ENCODE measurements around the gene PTAR1. TPM values are rescaled to one million over a fixed set of nuclear protein-coding genes. Genes with fewer than 3 reads are reported as not detected.

Gene PTAR1
- total RNA-seq, 2 donors from 2014 or later, result 47.6 to 54.0 TPM

GRCh38 chr9:69753830-69754229, 6.0 kb downstream of the PTAR1 start:
- TF ChIP-seq, protein P1, sequence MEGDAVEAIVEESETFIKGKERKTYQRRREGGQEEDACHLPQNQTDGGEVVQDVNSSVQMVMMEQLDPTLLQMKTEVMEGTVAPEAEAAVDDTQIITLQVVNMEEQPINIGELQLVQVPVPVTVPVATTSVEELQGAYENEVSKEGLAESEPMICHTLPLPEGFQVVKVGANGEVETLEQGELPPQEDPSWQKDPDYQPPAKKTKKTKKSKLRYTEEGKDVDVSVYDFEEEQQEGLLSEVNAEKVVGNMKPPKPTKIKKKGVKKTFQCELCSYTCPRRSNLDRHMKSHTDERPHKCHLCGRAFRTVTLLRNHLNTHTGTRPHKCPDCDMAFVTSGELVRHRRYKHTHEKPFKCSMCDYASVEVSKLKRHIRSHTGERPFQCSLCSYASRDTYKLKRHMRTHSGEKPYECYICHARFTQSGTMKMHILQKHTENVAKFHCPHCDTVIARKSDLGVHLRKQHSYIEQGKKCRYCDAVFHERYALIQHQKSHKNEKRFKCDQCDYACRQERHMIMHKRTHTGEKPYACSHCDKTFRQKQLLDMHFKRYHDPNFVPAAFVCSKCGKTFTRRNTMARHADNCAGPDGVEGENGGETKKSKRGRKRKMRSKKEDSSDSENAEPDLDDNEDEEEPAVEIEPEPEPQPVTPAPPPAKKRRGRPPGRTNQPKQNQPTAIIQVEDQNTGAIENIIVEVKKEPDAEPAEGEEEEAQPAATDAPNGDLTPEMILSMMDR (IDR thresholded peaks at IDR 0.05), result no peak
- TF ChIP-seq POLR2AphosphoS5 (IDR thresholded peaks at IDR 0.05), result no peak
- Histone ChIP-seq H3K4me1 (replicated peaks) (no peaks in the 10 kb centered on the region), H3K4me3 (no peak overlapping the region), H3K27ac (no peak overlapping the region), H3K27me3 (replicated peaks; ENCODE audit: insufficient read depth) (no peaks in the 10 kb centered on the region), H3K36me3 (no peaks in the 10 kb centered on the region), H3K9me3 (no peaks in the 10 kb centered on the region)
- 94% methylated on average over 3 of the region's 3 CpGs for WGBS
- intact Hi-C loops (cut with DNase I), result loop anchor here (10.0 kb wide), 1 partner anchor 79 kb away; the partner anchor contains the start of gene APBA1
- no peak for DNase-seq (ENCODE audit: low spot score)

GRCh38 chr9:69750085-69750484, 9.7 kb downstream of the PTAR1 start:
- H3K4me3 ChIP-seq, result no peak overlapping the region
- H3K36me3 ChIP-seq, result no peaks in the 10 kb centered on the region
- DNase-seq (ENCODE audit: low spot score), result no peak
- no peak for TF ChIP-seq POLR2AphosphoS5 (IDR thresholded peaks at IDR 0.05)
- TF ChIP-seq, protein P1 (IDR thresholded peaks at IDR 0.05), result no peak
- no peak for TF ChIP-seq POLR2A (IDR thresholded peaks at IDR 0.05)
- no peaks in the 10 kb centered on the region for H3K4me1 ChIP-seq (replicated peaks)
- no peaks in the 10 kb centered on the region for H3K27me3 ChIP-seq (replicated peaks; ENCODE audit: insufficient read depth)
- WGBS, result 37% methylated on average over 2 of the region's 2 CpGs
- no peak overlapping the region for H3K27ac ChIP-seq
- intact Hi-C loops (cut with DNase I), result loop anchor here (10.0 kb wide), 1 partner anchor 75 kb away; the partner anchor contains the start of gene APBA1
- H3K9me3 ChIP-seq, result no peaks in the 10 kb centered on the region

- TF ChIP-seq POLR2A (IDR thresholded peaks at IDR 0.05), result no peak
- no peak for TF ChIP-seq POLR2AphosphoS5 (IDR thresholded peaks at IDR 0.05)
- TF ChIP-seq, protein P1 (IDR thresholded peaks at IDR 0.05), result no peak
- no peaks in the 10 kb centered on the region for H3K27me3 ChIP-seq (replicated peaks; ENCODE audit: insufficient read depth)
- intact Hi-C loops (cut with DNase I), result loop anchor here (10.0 kb wide), 1 partner anchor 166 kb away; no protein-coding TSS in a partner anchor
- no peak overlapping the region for H3K27ac ChIP-seq
- H3K36me3 ChIP-seq, result no peaks in the 10 kb centered on the region
- no peaks in the 10 kb centered on the region for H3K4me1 ChIP-seq (replicated peaks)
- H3K4me3 ChIP-seq, result no peak overlapping the region
- H3K9me3 ChIP-seq, result no peaks in the 10 kb centered on the region
- DNase-seq (ENCODE audit: low spot score), result no peak
- 79% methylated on average over 2 of the region's 2 CpGs for WGBS
These were observed 11.5 kb downstream of the PTAR1 start for GRCh38 chr9:69748304-69748703.

GRCh38 chr9:69746859-69747560, 12.8 kb downstream of the PTAR1 start:
- 48% methylated on average over 3 of the region's 3 CpGs for whole genome bisulfite sequencing

More at GRCh38 chr9:69746859-69747560, 12.8 kb downstream of the PTAR1 start:
- intact Hi-C loops (cut with DNase I), result loop anchor here (10.0 kb wide), 1 partner anchor 168 kb away; no protein-coding TSS in a partner anchor
- no peaks in the 10 kb centered on the region for H3K27me3 ChIP-seq (replicated peaks; ENCODE audit: insufficient read depth)
- no peaks in the 10 kb centered on the region for H3K36me3 ChIP-seq
- no peak for TF ChIP-seq POLR2AphosphoS5 (IDR thresholded peaks at IDR 0.05)
- TF ChIP-seq, protein P1 (IDR thresholded peaks at IDR 0.05), result no peak
- no peak for TF ChIP-seq POLR2A (IDR thresholded peaks at IDR 0.05)
- no peaks in the 10 kb centered on the region for H3K9me3 ChIP-seq
- no peak overlapping the region for H3K27ac ChIP-seq
- no peaks in the 10 kb centered on the region for H3K4me1 ChIP-seq (replicated peaks)
- no peak for DNase-seq (ENCODE audit: low spot score)
- no peak overlapping the region for H3K4me3 ChIP-seq

All from prostate gland (tissue), 2 donors.